Ectodermal cell (in vitro differentiated cells): ENCODE measurements around the gene ARHGEF1.
"Not testable (repeated sequence)": the region's sequence is repeated elsewhere in the genome, so short reads cannot be mapped to it uniquely, and the experiment has no call there.

Source experiments
- H3K27ac ChIP-seq: 2 replicates; pipeline ENCODE4 v1.7.0; 2013; ENCODE audit warnings: mild to moderate bottlenecking, low read depth, low read length; ENCODE audit not compliant: insufficient read depth, poor library complexity, severe bottlenecking
- H3K27me3 ChIP-seq: 2 replicates; pipeline ENCODE4 v1.7.0; 2013; ENCODE audit warnings: mild to moderate bottlenecking, low read length; ENCODE audit not compliant: insufficient read depth, control insufficient read depth, poor library complexity, severe bottlenecking
- H3K36me3 ChIP-seq: one replicate; pipeline ENCODE4 v1.7.0; 2013; ENCODE audit warnings: low read length; ENCODE audit not compliant: control insufficient read depth, insufficient read depth
- H3K4me1 ChIP-seq: one replicate; pipeline ENCODE4 v1.7.0; 2013; ENCODE audit warnings: low read length; ENCODE audit not compliant: control insufficient read depth, insufficient read depth
- H3K4me3 ChIP-seq: 2 replicates; pipeline ENCODE4 v1.7.0; 2013; ENCODE audit warnings: low read depth, low read length, control low read depth; ENCODE audit not compliant: insufficient read depth
- H3K9me3 ChIP-seq: 2 replicates; pipeline ENCODE4 v1.7.0; 2013; ENCODE audit warnings: mild to moderate bottlenecking, low read length, moderate library complexity; ENCODE audit not compliant: control insufficient read depth
- WGBS, 2 experiments: methylation state at CpG; one replicate each; pipeline ENCODE4 v1.1.7; 2013; ENCODE audit warnings: missing lambda C conversion rate in 2 of 2; 5-methylcytosine and 5-hydroxymethylcytosine counted together

ARHGEF1 gene

DNA sequence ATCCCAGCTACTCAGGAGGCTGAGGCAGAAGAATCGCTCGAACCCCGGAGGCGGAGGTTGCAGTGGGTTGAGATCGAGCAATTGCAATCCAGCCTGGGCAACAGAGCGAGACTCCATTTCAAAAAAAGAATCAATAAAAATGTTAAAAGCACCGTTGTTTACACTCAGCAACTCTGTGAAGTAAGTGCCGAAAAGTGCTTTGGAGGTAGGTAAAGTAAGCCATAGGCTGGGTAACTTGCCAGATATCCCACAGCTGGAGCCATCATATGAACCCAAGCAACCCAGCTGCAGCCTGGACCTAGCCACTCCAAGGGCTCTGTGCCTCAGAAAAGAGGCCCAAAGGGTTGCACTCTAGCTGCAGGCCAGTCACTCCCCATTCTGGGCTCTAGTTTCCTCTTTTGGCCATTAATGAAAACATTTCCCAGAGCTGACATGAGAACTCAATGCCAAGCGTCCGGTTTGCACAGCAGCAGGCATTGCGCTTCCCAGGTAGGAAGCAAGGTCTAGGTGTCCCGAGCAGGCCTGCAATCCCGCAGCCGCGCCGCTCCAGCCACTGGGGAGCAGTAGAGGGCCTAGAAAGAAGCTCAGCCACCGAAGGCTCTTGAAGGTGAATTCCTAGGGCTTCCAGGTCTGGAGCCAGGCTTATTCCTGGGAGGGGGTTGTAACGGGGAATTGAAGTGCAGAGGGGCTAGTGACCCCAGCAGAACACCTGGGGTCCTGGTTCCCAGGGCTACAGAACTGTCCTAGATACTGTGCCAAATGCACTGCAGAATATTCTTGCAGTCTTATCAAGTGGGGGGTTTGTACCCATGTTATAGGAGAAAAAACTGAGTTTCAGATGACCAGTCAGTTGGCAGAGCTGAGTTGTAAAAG is 10.0 kb upstream of the ARHGEF1 start:
- Histone ChIP-seq H3K4me3 (no peak overlapping the region), H3K36me3 (peaks cover 23% of the 10 kb centered on the region), H3K9me3 (no peaks in the 10 kb centered on the region), H3K27ac (no peak overlapping the region), H3K4me1 (no peaks in the 10 kb centered on the region), H3K27me3 (no peaks in the 10 kb centered on the region)
- 49 to 50% methylated on average over 18 of the region's 18 CpGs for WGBS, 2 experiments

DNA sequence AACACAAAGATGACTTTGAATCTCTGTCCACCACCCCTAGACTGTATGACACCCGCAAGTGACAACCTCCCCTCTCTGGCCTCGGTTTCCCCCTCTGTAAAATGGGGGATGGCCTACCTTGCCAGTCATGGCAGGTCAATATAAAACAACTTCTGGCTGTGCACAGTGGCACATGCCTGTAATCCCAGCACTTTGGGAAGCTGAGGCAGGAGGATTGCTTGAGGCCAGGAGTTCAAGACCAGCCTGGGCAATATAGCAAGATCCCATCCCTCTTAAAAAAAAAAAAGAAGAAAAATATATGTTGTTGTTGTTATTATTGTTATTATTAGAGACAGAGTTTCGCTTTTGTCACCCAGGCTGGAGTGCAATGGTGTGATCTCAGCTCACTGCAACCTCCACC is 7.0 kb upstream of the ARHGEF1 start:
- not testable (repeated sequence) for H3K4me1 ChIP-seq, H3K36me3 ChIP-seq, H3K9me3 ChIP-seq, H3K27ac ChIP-seq, H3K4me3 ChIP-seq, H3K27me3 ChIP-seq
- WGBS, 2 experiments: 84 to 87% methylated on average over 3 of the region's 3 CpGs

DNA sequence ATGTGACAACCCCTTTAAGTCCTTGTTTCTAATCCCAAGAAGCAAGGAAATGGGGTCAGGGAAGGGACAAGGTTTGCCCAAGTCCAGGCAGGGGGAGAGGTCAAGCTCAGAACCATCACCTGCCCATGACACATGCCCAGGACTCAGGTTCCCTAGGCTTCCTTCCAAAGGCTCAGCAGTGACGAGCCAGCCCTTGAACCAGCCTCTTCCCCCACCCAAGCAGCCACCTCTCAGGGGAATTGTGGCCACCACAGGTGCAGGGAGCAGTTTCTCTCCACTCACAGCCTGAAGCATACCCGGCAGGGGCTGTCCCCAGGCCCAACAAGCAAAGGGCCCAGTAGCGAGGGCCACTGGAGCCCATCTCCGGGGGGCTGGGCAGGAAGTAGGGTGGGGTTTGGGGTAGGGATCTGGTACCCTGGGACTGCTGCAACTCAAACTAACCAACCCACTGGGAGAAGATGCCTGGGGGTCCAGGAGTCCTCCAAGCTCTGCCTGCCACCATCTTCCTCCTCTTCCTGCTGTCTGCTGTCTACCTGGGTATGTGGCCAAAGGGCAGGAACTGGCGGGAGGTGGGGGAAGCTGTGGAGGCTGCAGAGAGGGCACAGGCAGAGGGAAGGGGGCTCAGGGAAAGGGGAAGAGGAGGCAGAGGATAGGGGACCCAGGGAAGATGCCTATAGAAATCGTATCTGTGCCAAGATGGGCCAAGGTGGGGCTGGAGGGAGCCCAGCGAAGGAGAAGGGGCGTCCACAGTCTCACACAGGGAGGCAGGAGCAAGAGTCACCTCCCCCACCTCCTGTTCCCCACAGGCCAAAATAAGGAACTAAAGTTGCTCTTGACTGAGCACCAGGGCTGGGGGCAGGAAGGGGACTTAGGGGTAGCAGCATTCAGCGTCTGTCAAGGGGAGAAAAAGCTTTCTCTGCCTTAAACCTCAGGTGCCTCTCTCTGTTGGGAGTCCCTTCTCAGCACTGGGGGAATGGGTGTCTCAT is 5.8 kb upstream of the ARHGEF1 start, which contains the start of gene CD79A:
CD79A (plus strand) TSS at position 433 of the 986 bp plus-strand sequence; CDS start at position 459, 26 bp downstream.
- H3K27me3 ChIP-seq: peaks cover 15% of the 10 kb centered on the region
- H3K27ac ChIP-seq: no peak within 1 kb of the TSS
- H3K9me3 ChIP-seq: no peaks in the 10 kb centered on the region
- H3K4me1 ChIP-seq: peaks cover under 1% of the 10 kb centered on the region
- H3K4me3 ChIP-seq: no peak within 1 kb of the TSS
- WGBS, 2 experiments: 67 to 72% methylated on average over 9 of the region's 9 CpGs
- H3K36me3 ChIP-seq: no peaks in the 10 kb centered on the region

DNA sequence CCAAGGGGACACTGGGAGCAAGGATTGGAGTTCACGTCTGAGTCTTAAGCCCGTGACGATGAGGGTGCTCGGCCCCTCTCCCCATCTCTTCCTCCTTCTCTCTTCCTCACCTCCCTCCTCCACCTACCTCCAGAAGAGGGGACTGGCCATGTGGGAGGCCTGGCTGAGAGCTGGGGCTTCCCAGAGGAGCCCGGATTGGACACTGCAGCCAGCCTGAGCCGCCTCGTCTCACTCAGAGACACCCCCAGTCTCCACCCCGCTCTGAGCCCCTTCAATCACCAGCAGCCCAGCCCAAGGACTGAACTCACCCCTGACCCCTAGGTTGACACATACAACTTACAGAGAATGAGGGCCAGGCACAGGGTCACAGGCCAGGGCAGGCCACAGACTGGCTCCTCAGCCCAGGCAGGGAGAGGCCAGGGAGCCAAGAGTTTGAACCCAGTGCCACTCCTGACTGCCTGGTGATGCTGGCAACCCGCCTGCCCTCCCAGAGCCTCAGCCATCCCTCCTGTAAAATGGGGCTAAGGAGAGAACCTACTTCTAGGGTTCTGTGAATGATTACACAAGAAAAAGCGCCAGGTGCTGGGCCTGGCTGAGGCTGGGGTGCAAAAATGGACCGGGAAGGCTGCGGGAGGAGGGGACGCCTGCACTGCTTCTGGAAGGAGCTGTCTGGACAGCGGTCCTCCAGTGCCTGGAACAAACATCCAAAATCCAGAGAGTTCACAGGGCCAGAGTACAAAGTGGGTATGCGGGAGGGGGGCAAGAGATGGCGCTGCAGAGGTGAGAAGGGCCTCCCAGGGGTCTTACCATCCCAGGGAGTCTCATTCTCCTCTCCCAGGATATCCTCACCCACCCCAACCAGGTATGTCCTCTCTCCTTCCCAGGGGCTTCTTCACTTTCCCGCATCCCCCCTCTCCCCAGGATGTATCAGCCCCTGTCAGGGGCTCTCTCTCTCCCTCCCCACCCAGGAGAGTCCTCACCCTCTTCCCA is 4.8 kb upstream of the ARHGEF1 start:
- Histone ChIP-seq H3K4me1 (peaks cover 4% of the 10 kb centered on the region), H3K27me3 (peaks cover 26% of the 10 kb centered on the region), H3K9me3 (no peaks in the 10 kb centered on the region), H3K36me3 (no peaks in the 10 kb centered on the region), H3K4me3 (no peak overlapping the region), H3K27ac (no peak overlapping the region)
- WGBS, 2 experiments: 84 to 85% methylated on average over 17 of the region's 17 CpGs

DNA sequence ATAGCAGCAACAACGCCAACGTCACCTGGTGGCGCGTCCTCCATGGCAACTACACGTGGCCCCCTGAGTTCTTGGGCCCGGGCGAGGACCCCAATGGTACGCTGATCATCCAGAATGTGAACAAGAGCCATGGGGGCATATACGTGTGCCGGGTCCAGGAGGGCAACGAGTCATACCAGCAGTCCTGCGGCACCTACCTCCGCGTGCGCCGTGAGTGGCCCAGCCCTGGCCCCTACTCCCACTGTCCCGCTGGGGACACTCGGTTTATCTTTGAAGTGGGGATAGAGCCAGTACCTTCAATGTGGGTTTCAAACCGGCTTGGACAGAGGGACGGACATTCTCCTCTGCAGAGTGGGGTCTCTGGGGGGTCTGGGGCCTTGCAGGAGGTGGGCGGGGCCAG is 3.9 kb upstream of the ARHGEF1 start:
- no peaks in the 10 kb centered on the region for H3K36me3 ChIP-seq
- no peak overlapping the region for H3K4me3 ChIP-seq
- peaks cover 4% of the 10 kb centered on the region for H3K4me1 ChIP-seq
- H3K9me3 ChIP-seq: no peaks in the 10 kb centered on the region
- no peak overlapping the region for H3K27ac ChIP-seq
- peaks cover 33% of the 10 kb centered on the region for H3K27me3 ChIP-seq
- 89 to 92% methylated on average over 21 of the region's 21 CpGs for WGBS, 2 experiments

DNA sequence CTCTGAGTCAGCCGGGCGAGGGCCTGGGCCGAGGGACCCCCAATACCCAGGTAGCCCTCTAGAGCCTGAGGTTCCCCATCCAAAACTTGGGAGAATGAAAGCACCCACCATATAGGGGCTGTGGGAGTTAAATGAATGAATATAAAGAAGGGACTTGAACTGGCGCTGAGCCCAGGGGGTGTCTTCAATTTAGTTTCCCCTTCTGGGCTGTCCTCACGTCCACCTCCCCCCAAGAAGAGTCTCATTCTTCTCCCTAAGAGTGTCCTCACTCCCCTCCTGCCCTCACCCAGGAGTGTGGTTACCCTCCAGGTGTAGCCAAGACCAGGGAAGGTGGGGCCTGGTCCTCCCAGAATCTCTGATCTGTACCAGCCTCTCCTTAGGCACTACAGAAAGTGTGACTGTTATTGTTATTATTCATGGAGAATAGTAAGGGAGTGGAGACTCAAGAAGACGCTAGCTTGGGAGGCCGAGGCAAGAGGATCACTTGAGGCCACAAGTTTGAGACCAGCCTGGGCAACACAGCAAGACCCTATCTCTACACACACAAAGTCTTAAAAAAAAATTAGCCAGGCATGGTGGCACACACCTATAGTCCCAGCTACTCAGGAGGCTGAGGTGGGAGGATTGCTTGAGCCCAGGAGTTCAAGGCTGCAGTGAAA is 3.2 kb upstream of the ARHGEF1 start:
- Histone ChIP-seq H3K36me3 (no peaks in the 10 kb centered on the region), H3K4me3 (no peak overlapping the region), H3K27ac (no peak overlapping the region), H3K27me3 (peaks cover 33% of the 10 kb centered on the region), H3K9me3 (no peaks in the 10 kb centered on the region), H3K4me1 (peaks cover 7% of the 10 kb centered on the region)
- WGBS, 2 experiments: 86 to 90% methylated on average over 7 of the region's 7 CpGs

DNA sequence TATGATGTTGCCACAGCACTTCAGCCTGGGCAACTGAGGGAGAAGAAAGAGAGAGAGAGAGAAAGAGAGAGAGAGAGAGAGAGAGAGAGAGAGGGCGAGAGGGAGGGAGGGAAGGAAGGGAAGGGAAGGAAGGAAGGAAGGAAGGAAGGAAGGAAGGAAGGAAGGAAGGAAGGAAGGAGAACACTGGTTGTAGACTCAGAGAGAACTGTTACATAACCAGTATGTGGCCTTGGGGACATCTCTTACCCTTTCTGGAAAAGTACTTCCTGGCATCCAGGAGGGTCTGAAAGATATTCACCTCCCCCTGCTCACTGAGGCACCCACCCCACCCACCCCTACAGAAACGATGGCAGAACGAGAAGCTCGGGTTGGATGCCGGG is 2.7 kb upstream of the ARHGEF1 start:
- Histone ChIP-seq H3K9me3 (no peaks in the 10 kb centered on the region), H3K27ac (no peak overlapping the region), H3K27me3 (peaks cover 33% of the 10 kb centered on the region), H3K4me3 (no peak overlapping the region), H3K36me3 (no peaks in the 10 kb centered on the region), H3K4me1 (peaks cover 10% of the 10 kb centered on the region)
- WGBS, 2 experiments: 81 to 88% methylated on average over 4 to 5 of the region's 5 CpGs

DNA sequence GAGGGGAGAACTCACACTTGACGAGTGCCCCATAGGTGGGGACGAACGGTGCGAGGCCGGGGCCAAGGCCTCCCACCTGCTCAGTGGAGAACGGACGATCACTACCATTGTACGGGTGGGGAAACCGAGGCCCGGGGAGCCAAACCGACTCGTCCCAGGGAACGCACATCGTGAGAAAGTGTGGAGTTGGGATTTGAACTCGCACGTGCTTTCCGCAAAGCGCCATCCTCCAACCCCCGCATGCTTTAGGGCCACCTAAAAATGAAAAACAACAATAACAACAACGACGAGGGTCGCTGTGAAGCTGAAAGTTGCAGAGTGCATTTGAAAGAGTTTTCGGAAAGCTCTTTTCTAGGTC is 458 bp downstream of the ARHGEF1 start:
- WGBS, 2 experiments: 4% methylated on average over 23 of the region's 23 CpGs
- no peak overlapping the region for H3K27ac ChIP-seq
- no peaks in the 10 kb centered on the region for H3K9me3 ChIP-seq
- peak overlapping the region; percentile 60 for H3K4me3 ChIP-seq
- no peaks in the 10 kb centered on the region for H3K36me3 ChIP-seq
- H3K27me3 ChIP-seq: peaks cover 33% of the 10 kb centered on the region
- peaks cover 10% of the 10 kb centered on the region for H3K4me1 ChIP-seq
